D721Med (cell line): ENCODE results near the gene LTBP2.
A peak's percentile ranks its signal among the peaks of the same experiment; 100 is the strongest.

Experiments used
- DNase-seq: peaks from one replicate; pipeline ENCODE4 v3.0.0; 2011; ENCODE audit warnings: low spot score; ENCODE audit not compliant: insufficient read length
- FAIRE-seq: peaks from 2 replicates; lab custom pipeline; 2011; peaks lifted over from hg19 to GRCh38; lab: Jason Lieb, UNC
- CTCF ChIP-seq: IDR thresholded peaks from 2 replicates; pipeline ENCODE4 v1.5.1; 2012; ENCODE audit warnings: mild to moderate bottlenecking, control low read depth; ENCODE audit not compliant: insufficient read depth; ENCODE audit errors: missing control alignments

The LTBP2 gene

DNA sequence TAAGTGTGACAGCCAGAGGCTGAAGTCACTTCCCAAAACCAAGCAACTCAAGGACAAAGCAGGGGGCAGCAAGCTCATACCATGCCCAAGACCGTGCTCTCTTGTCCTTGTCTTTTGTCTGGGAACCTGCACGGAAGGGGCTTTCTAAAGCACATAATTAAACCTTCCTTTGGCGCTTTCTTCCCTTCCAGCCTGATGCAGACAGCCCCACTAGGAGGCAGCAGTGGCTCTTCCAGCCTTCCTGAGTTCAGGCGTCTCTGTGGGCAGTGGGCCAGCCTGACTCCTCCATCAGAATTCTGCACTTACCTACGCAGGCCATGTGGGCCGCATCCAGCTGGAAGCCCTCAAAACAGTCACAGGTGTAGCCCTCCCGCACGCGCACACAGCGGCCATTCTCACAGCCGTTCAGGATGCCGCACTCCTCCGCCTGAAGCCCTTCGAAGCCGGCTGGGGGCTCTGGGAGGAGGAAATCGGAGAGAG is 110.9 kb downstream of the LTBP2 start:
- peak; percentile 57 for TF ChIP-seq CTCF
- DNase-seq (no peak), FAIRE-seq (no peak)

DNA sequence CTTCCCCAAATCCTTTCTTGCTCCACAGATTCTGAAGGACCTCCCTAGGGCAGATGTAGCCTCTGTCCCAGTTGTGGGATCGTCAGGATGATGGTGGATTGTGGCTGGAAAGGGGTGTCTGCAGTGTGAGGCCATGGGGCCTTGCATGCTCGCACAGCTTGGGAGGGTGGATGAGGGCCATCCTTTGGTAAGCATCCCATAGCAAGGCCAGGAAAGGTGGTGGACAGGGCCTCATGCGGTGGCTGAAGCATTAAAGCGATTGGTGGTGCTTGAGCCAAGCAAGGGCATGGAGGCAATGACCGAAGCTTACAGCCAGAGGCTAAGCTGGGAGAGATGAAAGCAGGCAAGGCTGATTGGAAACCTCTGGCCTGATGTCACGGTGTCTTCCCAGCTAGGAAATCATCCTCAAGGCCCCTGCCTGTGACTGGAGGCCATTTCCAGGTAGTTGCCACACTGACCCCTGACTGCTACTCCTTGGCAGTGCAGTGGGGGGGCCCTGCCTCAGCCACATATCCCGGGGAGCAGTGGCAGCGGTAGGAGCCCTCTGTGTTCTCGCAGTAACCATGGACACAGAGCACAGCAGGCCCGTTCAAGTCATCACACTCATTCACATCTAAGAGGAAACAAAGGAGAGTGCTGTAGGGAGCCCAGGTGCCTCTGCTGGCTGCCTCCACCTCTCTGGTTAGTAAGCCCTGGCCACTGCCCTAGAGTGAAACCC is 111.5 kb downstream of the LTBP2 start:
- DNase-seq (no peak), FAIRE-seq (no peak)
- TF ChIP-seq CTCF = no peak

DNA sequence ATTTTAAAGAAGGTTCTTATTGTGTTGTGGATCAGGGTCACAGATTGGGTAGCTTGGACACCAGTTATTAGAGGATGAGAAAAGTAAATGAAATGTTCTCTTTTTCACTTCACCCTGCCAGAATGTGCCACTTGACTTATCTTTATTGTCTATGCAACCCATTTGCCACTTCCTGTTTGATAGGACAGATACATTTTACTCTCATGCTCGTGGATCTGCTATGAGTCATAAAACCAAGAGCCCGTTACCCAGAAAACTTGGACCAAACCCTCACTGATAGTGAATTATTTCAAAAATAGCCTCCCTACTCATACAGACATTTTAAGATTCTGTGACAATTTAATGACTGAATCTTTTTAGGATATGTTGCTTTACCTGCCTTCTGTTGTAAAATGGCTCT is 116.7 kb downstream of the LTBP2 start:
- TF ChIP-seq CTCF = no peak
- DNase-seq (no peak), FAIRE-seq (no peak)

DNA sequence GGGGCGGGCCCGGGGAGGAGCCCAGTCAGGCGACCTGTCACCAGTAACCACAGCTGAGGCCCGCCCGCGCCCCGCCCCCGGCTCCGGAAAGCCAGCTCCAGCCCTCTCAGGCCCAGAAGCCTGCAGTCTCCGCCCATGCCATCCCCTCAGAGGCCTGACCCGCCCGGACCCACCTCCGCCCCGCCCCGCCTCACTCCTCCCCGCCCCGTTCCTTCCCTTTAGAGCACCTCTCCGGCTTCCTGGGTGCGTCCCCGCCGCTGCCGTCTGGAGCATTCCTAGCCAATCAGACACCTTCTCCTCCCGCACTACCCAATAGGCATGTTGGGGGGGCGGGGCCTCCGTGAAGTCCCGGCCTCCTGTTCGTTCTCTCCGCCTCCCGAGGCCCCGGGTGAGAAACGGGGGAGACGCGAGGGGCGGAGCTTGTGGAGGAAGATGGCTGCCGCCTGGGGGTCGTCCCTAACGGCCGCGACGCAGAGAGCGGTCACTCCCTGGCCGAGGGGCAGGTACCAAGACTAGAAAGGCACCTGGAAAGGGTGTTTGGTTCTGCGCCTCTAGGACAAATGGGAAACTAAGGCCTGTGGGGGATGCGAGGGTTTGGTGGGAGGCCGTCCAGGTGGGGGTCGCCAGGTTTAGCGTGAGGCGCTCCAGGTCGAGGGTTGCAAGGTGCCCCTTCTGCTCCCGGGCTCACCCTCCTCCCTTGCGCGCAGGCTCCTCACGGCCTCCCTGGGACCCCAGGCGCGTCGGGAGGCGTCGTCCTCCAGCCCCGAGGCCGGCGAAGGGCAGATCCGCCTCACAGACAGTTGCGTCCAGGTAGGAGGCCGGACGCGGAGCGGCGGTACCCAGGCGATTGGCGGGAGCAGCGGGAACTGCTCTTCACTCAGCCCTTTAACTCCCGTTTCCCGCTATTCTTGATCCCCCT is 118.4 kb downstream of the LTBP2 start, which contains the start of gene ISCA2:
ISCA2 (plus strand) TSS at position 423 of the 919 bp plus-strand sequence; CDS start at position 433, 10 bp downstream.
- no peak for FAIRE-seq
- no peak for TF ChIP-seq CTCF
- peak; percentile 89 for DNase-seq

DNA sequence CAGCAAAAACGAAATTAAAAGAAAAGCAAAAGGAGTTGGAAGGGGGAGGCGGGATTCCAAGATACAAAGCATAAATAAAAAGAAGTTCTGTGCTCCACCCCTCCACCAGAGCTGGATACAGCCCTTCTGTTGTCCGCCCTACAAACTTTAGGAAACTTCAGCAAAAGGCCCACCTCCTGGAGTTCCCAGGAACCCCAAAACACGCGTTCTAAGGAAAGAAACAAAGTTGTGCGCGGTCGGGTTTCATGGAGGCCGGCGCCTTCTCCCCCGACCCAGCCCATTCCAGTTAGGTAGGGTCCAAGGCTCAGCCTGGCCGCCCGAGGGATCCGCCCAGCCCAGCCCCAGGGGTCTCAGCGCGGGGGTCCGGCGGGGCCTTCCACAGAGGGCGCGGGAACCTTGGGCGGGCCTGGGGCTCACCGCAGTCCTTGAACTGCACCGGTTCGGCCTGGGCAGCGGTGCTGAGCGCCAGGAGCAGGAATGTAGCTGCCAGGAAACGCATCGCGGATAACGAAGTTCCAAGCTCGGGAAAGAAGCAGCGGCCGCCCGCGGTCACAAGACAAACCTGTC is 119.2 kb downstream of the LTBP2 start, which contains the start of gene NPC2:
NPC2 (minus strand) TSS at position 530 of the 567 bp plus-strand sequence; CDS start at position 499, 31 bp downstream.
- no peak for TF ChIP-seq CTCF
- FAIRE-seq (no peak), DNase-seq (no peak)

- DNase-seq (no peak), FAIRE-seq (no peak)
- no peak for TF ChIP-seq CTCF
Measured at GRCh38 chr14:74491956-74492775, 119.9 kb downstream of the LTBP2 start.
